CD14-positive monocyte (primary cell): Measurements from ENCODE around the gene KMT2E. TPM values are rescaled to one million over a fixed set of nuclear protein-coding genes. Genes with fewer than 3 reads are reported as not detected.

Source experiments
- DNase-seq, 3 donors: peaks; one replicate each; pipeline ENCODE4 v3.0.0-alpha.2; 2011 to 2022
- H2AFZ ChIP-seq: 2 replicates; pipeline ENCODE4 v1.6.0; 2012; ENCODE audit warnings: mild to moderate bottlenecking, low read depth, low read length, inconsistent platforms; ENCODE audit not compliant: insufficient read depth, poor library complexity, severe bottlenecking
- H3K27ac ChIP-seq, 2 donors: 1 replicate in 1 of 2; 2 replicates in 1 of 2; pipeline ENCODE4 v1.5.1; 2012 to 2013; ENCODE audit warnings: low read length in 2 of 2, control low read depth in 1 of 2, inconsistent platforms in 1 of 2, low read depth in 1 of 2, mild to moderate bottlenecking in 1 of 2
- H3K27me3 ChIP-seq, 2 donors: one replicate each; pipeline versions ENCODE4 v1.6.0 to v1.6.1; 2011 to 2013; ENCODE audit warnings: low read length in 2 of 2; ENCODE audit not compliant: control insufficient read depth in 2 of 2, insufficient read depth in 2 of 2
- H3K36me3 ChIP-seq, 2 donors: replicated peaks in 1 of 2; 1 replicate in 1 of 2; 2 replicates in 1 of 2; pipeline versions ENCODE4 v1.5.1 to v1.6.1; 2012 to 2013; ENCODE audit warnings: low read length in 2 of 2, control low read depth in 1 of 2, inconsistent platforms in 1 of 2, mild to moderate bottlenecking in 1 of 2; ENCODE audit not compliant: insufficient read depth in 2 of 2, control insufficient read depth in 1 of 2
- H3K4me1 ChIP-seq, 2 donors: 1 replicate in 1 of 2; 2 replicates in 1 of 2; pipeline versions ENCODE4 v1.5.1 to v1.6.1; 2012 to 2013; ENCODE audit warnings: low read length in 2 of 2, control low read depth in 1 of 2, inconsistent platforms in 1 of 2, mild to moderate bottlenecking in 1 of 2, moderate library complexity in 1 of 2; ENCODE audit not compliant: insufficient read depth in 2 of 2, control insufficient read depth in 1 of 2
- H3K4me2 ChIP-seq: replicated peaks from 2 replicates; pipeline ENCODE3; 2012; ENCODE audit warnings: low read length, moderate library complexity, mild to moderate bottlenecking; ENCODE audit not compliant: poor library complexity, severe bottlenecking; ENCODE audit errors: extremely low read depth
- H3K4me3 ChIP-seq, 3 experiments: fragments of 200-600 bp in 1 of 3; sonication (generic) in 1 of 3; replicated peaks in 1 of 3; 1 replicate in 2 of 3; 2 replicates in 1 of 3; pipeline ENCODE4 v1.5.1; 2011 to 2013; ENCODE audit warnings: low read length in 3 of 3, mild to moderate bottlenecking in 3 of 3, control low read depth in 2 of 3, low read depth in 2 of 3, inconsistent platforms in 1 of 3, moderate library complexity in 1 of 3
- H3K79me2 ChIP-seq: 2 replicates; pipeline ENCODE4 v1.6.0; 2012; ENCODE audit warnings: mild to moderate bottlenecking, control low read depth, inconsistent platforms, low read length, moderate library complexity; ENCODE audit not compliant: insufficient read depth
- H3K9ac ChIP-seq: 2 replicates; pipeline ENCODE4 v1.6.0; 2017; ENCODE audit warnings: low read length, mild to moderate bottlenecking; ENCODE audit not compliant: insufficient read depth, poor library complexity, severe bottlenecking
- H3K9me3 ChIP-seq, 2 donors: replicated peaks in 1 of 2; 1 replicate in 1 of 2; 2 replicates in 1 of 2; pipeline versions ENCODE4 v1.5.1 to v1.6.1; 2012 to 2013; ENCODE audit warnings: low read length in 2 of 2, control low read depth in 1 of 2; ENCODE audit not compliant: control insufficient read depth in 1 of 2, insufficient read depth in 1 of 2
- H4K20me1 ChIP-seq: 2 replicates; pipeline ENCODE4 v1.6.0; 2012; ENCODE audit warnings: mild to moderate bottlenecking, low read length, control low read depth, moderate library complexity; ENCODE audit not compliant: insufficient read depth
- H3K27ac Mint-ChIP-seq, 7 donors: one replicate each; pipeline ENCODE4 v1.8.0; 2020; ENCODE audit warnings: mild to moderate bottlenecking in 7 of 7, mixed read lengths in 7 of 7, moderate library complexity in 6 of 7, inconsistent platforms in 2 of 7
- H3K27me3 Mint-ChIP-seq, 3 donors: one replicate each; pipeline ENCODE4 v1.8.0; 2021 to 2022; ENCODE audit warnings: low read depth in 3 of 3, mild to moderate bottlenecking in 3 of 3, mixed read lengths in 3 of 3, moderate library complexity in 3 of 3, inconsistent platforms in 1 of 3
- H3K36me3 Mint-ChIP-seq, 2 donors: one replicate each; pipeline ENCODE4 v1.8.0; 2020; ENCODE audit warnings: mixed read lengths in 2 of 2, inconsistent platforms in 1 of 2, mild to moderate bottlenecking in 1 of 2
- H3K4me1 Mint-ChIP-seq: one replicate; pipeline ENCODE4 v1.8.0; 2020; ENCODE audit warnings: mild to moderate bottlenecking, mixed read lengths
- H3K4me3 Mint-ChIP-seq, 2 donors: one replicate each; pipeline ENCODE4 v1.8.0; 2020; ENCODE audit warnings: mild to moderate bottlenecking in 2 of 2, mixed read lengths in 2 of 2, moderate library complexity in 1 of 2
- H3K9me3 Mint-ChIP-seq, 7 donors: one replicate each; pipeline ENCODE4 v1.8.0; 2020 to 2022; ENCODE audit warnings: mixed read lengths in 7 of 7, mild to moderate bottlenecking in 6 of 7, moderate library complexity in 6 of 7, inconsistent platforms in 2 of 7
- CTCF ChIP-seq: fragments of 200-600 bp; IDR thresholded peaks from one replicate; pipeline ENCODE4 v1.8.0; 2022; ENCODE audit warnings: antibody characterized with exemption, mild to moderate bottlenecking
- WGBS: methylation state at CpG from one replicate; pipeline ENCODE4 v1.1.5; 2013; ENCODE audit warnings: missing lambda C conversion rate; ENCODE audit not compliant: insufficient coverage; 5-methylcytosine and 5-hydroxymethylcytosine counted together
- intact Hi-C, 2 donors: fragments of 100-400 bp; cut with micrococcal nuclease; formaldehyde crosslinking; loops; one replicate each; pipeline versions ENCODE4 v1.15.0 to v1.15.1; 2023
- polyA plus RNA-seq, 3 donors: library from polyadenylated mRNA; depleted of rRNA in 1 of 3; unstranded in 2 of 3; stranded (reverse) in 1 of 3; fragments of 300-500 nt in 2 of 3; fragments of >200 nt in 1 of 3; fragmentation: Illumina TruSeq in 2 of 3; gene quantifications; 1 replicate in 2 of 3; 2 replicates in 1 of 3; pipeline ENCODE4 v1.2.3, GENCODE V29; 2012 to 2021

Gene KMT2E
- polyA plus RNA-seq, 3 donors = 21.5 to 58.0 (median 33.1) TPM

GRCh38 chr7:104969183-104969582, 44.8 kb upstream of the KMT2E start:
- H3K9me3 ChIP-seq = no peaks in the 10 kb centered on the region
- no peak overlapping the region for H3K27ac ChIP-seq
- Mint-ChIP-seq H3K4me1 (peaks cover 18% of the 10 kb centered on the region), H3K27ac (no peak overlapping the region), H3K36me3 (peaks cover 6 to 20% of the 10 kb centered on the region in 2 donors), H3K27me3 (peaks cover 0 to 2% (median under 1%) of the 10 kb centered on the region in 3 donors), H3K9me3 (no peaks in the 10 kb centered on the region), H3K4me3 (no peak overlapping the region)
- no peaks in the 10 kb centered on the region for H3K27me3 ChIP-seq
- 100% methylated on average over 1 of the region's 2 CpGs for WGBS
- no peak for TF ChIP-seq CTCF
- no peak overlapping the region for H3K9ac ChIP-seq
- no peak overlapping the region for H2AFZ ChIP-seq
- no peaks in the 10 kb centered on the region for H3K79me2 ChIP-seq
- no peaks in the 10 kb centered on the region for H4K20me1 ChIP-seq
- peaks cover 11 to 14% of the 10 kb centered on the region in 2 donors for H3K4me1 ChIP-seq
- no peak overlapping the region for H3K4me3 ChIP-seq
- intact Hi-C loops = no loop called here
- no peak overlapping the region for H3K4me2 ChIP-seq
- no peak for DNase-seq
- no peaks in the 10 kb centered on the region for H3K36me3 ChIP-seq

- H3K4me3 ChIP-seq = no peak overlapping the region
- no peak for DNase-seq
- no peaks in the 10 kb centered on the region for H3K27me3 ChIP-seq
- 100% methylated on average over 2 of the region's 3 CpGs for WGBS
- Mint-ChIP-seq H3K4me1 (peaks cover 17% of the 10 kb centered on the region), H3K27ac (no peak overlapping the region), H3K9me3 (no peaks in the 10 kb centered on the region), H3K27me3 (peaks cover 0 to 2% (median 0%) of the 10 kb centered on the region in 3 donors), H3K4me3 (no peak overlapping the region), H3K36me3 (peaks cover 3 to 20% of the 10 kb centered on the region in 2 donors)
- H2AFZ ChIP-seq = no peak overlapping the region
- H3K36me3 ChIP-seq = no peaks in the 10 kb centered on the region
- TF ChIP-seq CTCF = no peak
- no peaks in the 10 kb centered on the region for H3K9me3 ChIP-seq
- peaks cover 14 to 16% of the 10 kb centered on the region in 2 donors for H3K4me1 ChIP-seq
- no peaks in the 10 kb centered on the region for H3K79me2 ChIP-seq
- no peaks in the 10 kb centered on the region for H4K20me1 ChIP-seq
- H3K4me2 ChIP-seq = no peak overlapping the region
- no peak overlapping the region for H3K9ac ChIP-seq
- intact Hi-C loops = no loop called here
- H3K27ac ChIP-seq = no peak overlapping the region
These were observed 42.5 kb upstream of the KMT2E start for GRCh38 chr7:104971290-104972071.
